Ovary (tissue), 3 donors: ENCODE results near the gene YES1.

Source experiments
- EP300 ChIP-seq: sonication (generic); formaldehyde crosslinking; IDR thresholded peaks from one replicate; pipeline ENCODE4 v1.6.1; 2017; ENCODE audit warnings: antibody characterized with exemption
- POLR2A ChIP-seq: fragments of 450-650 bp; IDR thresholded peaks from one replicate; pipeline ENCODE4 v1.6.1; 2017; ENCODE audit warnings: antibody characterized with exemption, mild to moderate bottlenecking, moderate library complexity
- TF ChIP-seq, protein P1 (sequence below), 3 donors: fragments of 450-650 bp in 2 of 3; fragments of 200-600 bp in 1 of 3; IDR thresholded peaks; one replicate each; pipeline versions ENCODE4 v1.5.1 to v1.8.0; 2016 to 2022; ENCODE audit warnings: antibody characterized with exemption in 3 of 3, mild to moderate bottlenecking in 1 of 3
- donor health status: DM: no; HTN: no; CAD: no.

DNA sequence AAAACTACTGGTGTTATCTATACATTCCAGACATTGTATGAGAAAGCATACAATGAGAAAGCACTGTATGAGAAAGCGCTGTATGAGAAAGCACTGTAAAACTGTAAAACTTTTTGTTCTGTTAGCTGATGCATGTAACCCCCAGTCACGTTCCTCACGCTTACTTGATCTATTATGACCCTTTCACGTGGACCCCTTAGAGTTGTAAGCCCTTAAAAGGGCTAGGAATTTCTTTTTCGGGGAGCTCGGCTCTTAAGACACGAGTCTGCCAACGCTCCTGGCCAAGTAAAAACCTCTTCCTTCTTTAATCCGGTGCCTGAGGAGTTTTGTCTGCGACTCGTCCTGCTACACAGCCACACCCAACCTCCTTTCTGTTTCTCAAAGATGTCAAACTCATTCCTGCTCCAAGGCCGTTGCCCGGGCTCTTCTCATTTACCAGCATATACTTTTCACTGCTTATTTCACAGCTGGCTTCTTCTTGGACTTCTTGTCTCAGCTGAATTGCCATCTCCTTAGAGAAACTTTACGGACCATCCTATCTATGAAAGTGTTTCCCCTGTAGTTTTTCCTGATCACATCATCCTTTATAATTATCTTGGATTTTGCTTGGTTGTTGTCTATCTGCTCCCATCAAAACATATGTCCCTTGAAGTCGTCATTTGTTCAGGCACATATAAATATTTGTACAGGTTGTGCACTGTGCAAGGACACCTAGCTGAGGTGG lies 29.8 kb upstream of the YES1 start:
- TF ChIP-seq POLR2A = no peak
- TF ChIP-seq, protein P1, sequence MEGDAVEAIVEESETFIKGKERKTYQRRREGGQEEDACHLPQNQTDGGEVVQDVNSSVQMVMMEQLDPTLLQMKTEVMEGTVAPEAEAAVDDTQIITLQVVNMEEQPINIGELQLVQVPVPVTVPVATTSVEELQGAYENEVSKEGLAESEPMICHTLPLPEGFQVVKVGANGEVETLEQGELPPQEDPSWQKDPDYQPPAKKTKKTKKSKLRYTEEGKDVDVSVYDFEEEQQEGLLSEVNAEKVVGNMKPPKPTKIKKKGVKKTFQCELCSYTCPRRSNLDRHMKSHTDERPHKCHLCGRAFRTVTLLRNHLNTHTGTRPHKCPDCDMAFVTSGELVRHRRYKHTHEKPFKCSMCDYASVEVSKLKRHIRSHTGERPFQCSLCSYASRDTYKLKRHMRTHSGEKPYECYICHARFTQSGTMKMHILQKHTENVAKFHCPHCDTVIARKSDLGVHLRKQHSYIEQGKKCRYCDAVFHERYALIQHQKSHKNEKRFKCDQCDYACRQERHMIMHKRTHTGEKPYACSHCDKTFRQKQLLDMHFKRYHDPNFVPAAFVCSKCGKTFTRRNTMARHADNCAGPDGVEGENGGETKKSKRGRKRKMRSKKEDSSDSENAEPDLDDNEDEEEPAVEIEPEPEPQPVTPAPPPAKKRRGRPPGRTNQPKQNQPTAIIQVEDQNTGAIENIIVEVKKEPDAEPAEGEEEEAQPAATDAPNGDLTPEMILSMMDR (IDR thresholded peaks at IDR 0.05) = no peak
- TF ChIP-seq EP300 = no peak
